Liver (tissue), 3 donors: ENCODE results near the gene SRPX2.

Experiments
- CTCF ChIP-seq: fragments of 150-350 bp; IDR thresholded peaks from 2 replicates; pipeline ENCODE4 v1.5.1; 2017; ENCODE audit warnings: improper control_type of control experiment, low read depth, low read length; ENCODE audit not compliant: missing input control
- GABPA ChIP-seq, 2 donors: IDR thresholded peaks in 1 of 2; conservative IDR thresholded peaks in 1 of 2; 2 replicates each; pipeline ENCODE4 v1.6.1; 2016; ENCODE audit warnings: antibody characterized with exemption in 2 of 2, mild to moderate bottlenecking in 1 of 2, moderate library complexity in 1 of 2
- YY1 ChIP-seq: IDR thresholded peaks from 2 replicates; pipeline ENCODE4 v1.6.1; 2016; ENCODE audit warnings: antibody characterized with exemption, mild to moderate bottlenecking
- ZBTB33 ChIP-seq: IDR thresholded peaks from 2 replicates; pipeline ENCODE4 v1.6.1; 2016; ENCODE audit warnings: antibody characterized with exemption
- TF ChIP-seq, protein P1 (sequence below): IDR thresholded peaks from 2 replicates; pipeline ENCODE4 v1.6.1; 2016; ENCODE audit warnings: antibody characterized with exemption
- TF ChIP-seq, protein P2 (sequence below): IDR thresholded peaks from 2 replicates; pipeline ENCODE4 v1.6.1; 2016; ENCODE audit warnings: antibody characterized with exemption
- donor health status: healthy.
- donor health status: healthy.

DNA sequence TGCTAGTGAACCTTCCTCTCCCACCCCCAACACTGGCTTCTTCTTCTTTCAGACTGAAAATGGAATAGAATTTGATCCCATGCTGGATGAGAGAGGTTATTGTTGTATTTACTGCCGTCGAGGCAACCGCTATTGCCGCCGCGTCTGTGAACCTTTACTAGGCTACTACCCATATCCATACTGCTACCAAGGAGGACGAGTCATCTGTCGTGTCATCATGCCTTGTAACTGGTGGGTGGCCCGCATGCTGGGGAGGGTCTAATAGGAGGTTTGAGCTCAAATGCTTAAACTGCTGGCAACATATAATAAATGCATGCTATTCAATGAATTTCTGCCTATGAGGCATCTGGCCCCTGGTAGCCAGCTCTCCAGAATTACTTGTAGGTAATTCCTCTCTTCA, 44.5 kb upstream of the SRPX2 start:
- TF ChIP-seq CTCF (no peak), GABPA (IDR thresholded peaks at IDR 0.05 in 1 of 2, conservative IDR thresholded peaks at IDR 0.05 in 1 of 2) (no peak), ZBTB33 (no peak), YY1 (no peak)
- TF ChIP-seq, protein P1, sequence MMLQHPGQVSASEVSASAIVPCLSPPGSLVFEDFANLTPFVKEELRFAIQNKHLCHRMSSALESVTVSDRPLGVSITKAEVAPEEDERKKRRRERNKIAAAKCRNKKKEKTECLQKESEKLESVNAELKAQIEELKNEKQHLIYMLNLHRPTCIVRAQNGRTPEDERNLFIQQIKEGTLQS = no peak
- TF ChIP-seq, protein P2, sequence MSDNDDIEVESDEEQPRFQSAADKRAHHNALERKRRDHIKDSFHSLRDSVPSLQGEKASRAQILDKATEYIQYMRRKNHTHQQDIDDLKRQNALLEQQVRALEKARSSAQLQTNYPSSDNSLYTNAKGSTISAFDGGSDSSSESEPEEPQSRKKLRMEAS = no peak
